ENCODE results near the gene ZFP36L2.

ZFP36L2 gene

GRCh38 chr2:43246641-43247040, 20.2 kb upstream of the ZFP36L2 start:
- DNase-seq (ENCODE audit: low read depth, low spot score): no peak

GRCh38 chr2:43241558-43241957, 15.2 kb upstream of the ZFP36L2 start:
- no peak for DNase-seq (ENCODE audit: low read depth, low spot score)

- no peak for DNase-seq (ENCODE audit: low read depth, low spot score)
These were observed 14.4 kb upstream of the ZFP36L2 start for GRCh38 chr2:43240766-43241150.

GRCh38 chr2:43239981-43240765, 13.8 kb upstream of the ZFP36L2 start:
- no peak for DNase-seq (ENCODE audit: low read depth, low spot score)

- DNase-seq (ENCODE audit: low read depth, low spot score): no peak
These were observed 12.4 kb upstream of the ZFP36L2 start for GRCh38 chr2:43238813-43239212.

- DNase-seq (ENCODE audit: low read depth, low spot score): no peak
These were observed 11.8 kb upstream of the ZFP36L2 start for GRCh38 chr2:43238176-43238575.

GRCh38 chr2:43233218-43234212, 7.1 kb upstream of the ZFP36L2 start:
- DNase-seq (ENCODE audit: low read depth, low spot score): no peak

GRCh38 chr2:43230951-43231827, 4.8 kb upstream of the ZFP36L2 start:
- no peak for DNase-seq (ENCODE audit: low read depth, low spot score)

- DNase-seq (ENCODE audit: low read depth, low spot score): no peak
These were observed 4.0 kb upstream of the ZFP36L2 start for GRCh38 chr2:43230351-43230885.

- no peak for DNase-seq (ENCODE audit: low read depth, low spot score)
These were observed 2.6 kb upstream of the ZFP36L2 start for GRCh38 chr2:43228756-43229659.

GRCh38 chr2:43228321-43228751, 1.9 kb upstream of the ZFP36L2 start:
- DNase-seq (ENCODE audit: low read depth, low spot score): no peak

GRCh38 chr2:43227830-43228281, 1.4 kb upstream of the ZFP36L2 start:
- DNase-seq (ENCODE audit: low read depth, low spot score): no peak

GRCh38 chr2:43226955-43227829, 786 bp upstream of the ZFP36L2 start:
- DNase-seq (ENCODE audit: low read depth, low spot score): no peak

GRCh38 chr2:43225788-43226557, 433 bp downstream of the ZFP36L2 start:
- DNase-seq (ENCODE audit: low read depth, low spot score): no peak

- DNase-seq (ENCODE audit: low read depth, low spot score): no peak
These were observed 1.2 kb downstream of the ZFP36L2 start for GRCh38 chr2:43225093-43225787.

- DNase-seq (ENCODE audit: low read depth, low spot score): no peak
These were observed 1.8 kb downstream of the ZFP36L2 start for GRCh38 chr2:43224571-43225092.

- no peak for DNase-seq (ENCODE audit: low read depth, low spot score)
These were observed 2.3 kb downstream of the ZFP36L2 start for GRCh38 chr2:43224131-43224570.
